Bronchial epithelial cell (primary cell): Measurements from ENCODE around the gene GRHL1. TPM values are rescaled to one million over a fixed set of nuclear protein-coding genes. Genes with fewer than 3 reads are reported as not detected.

ENCODE experiments used
- DNase-seq: peaks from one replicate; pipeline ENCODE4 v3.0.0-alpha.2; 2010; ENCODE audit warnings: low read depth
- FAIRE-seq: peaks from 2 replicates; lab custom pipeline; 2011; peaks lifted over from hg19 to GRCh38; lab: Jason Lieb, UNC
- H3K27me3 ChIP-seq: 2 replicates; pipeline ENCODE4 v1.5.1; 2011; ENCODE audit warnings: low read length; ENCODE audit not compliant: control insufficient read depth, insufficient read depth
- H3K36me3 ChIP-seq: 2 replicates; pipeline ENCODE4 v1.5.1; 2011; ENCODE audit warnings: low read length; ENCODE audit not compliant: control insufficient read depth, insufficient read depth
- H3K4me3 ChIP-seq: 2 replicates; pipeline ENCODE4 v1.5.1; 2011; ENCODE audit warnings: mild to moderate bottlenecking, low read depth, low read length, control low read depth
- CTCF ChIP-seq: IDR thresholded peaks from 2 replicates; pipeline ENCODE4 v1.5.1; 2011; ENCODE audit warnings: mild to moderate bottlenecking, moderate library complexity, low read length, control low read depth, inconsistent platforms; ENCODE audit not compliant: insufficient read depth, severe bottlenecking
- total RNA-seq: library from RNA; depleted of rRNA; stranded (reverse); fragments of >200 nt; gene quantifications from 2 replicates; pipeline ENCODE4 v1.2.1, GENCODE V29; 2014

GRHL1 gene
- total RNA-seq, 1 donor from 2014 or later: 25.5 TPM

- H3K36me3 ChIP-seq: peaks cover 15% of the 10 kb centered on the region
- no peak for FAIRE-seq
- peak; percentile 54 for TF ChIP-seq CTCF
- no peaks in the 10 kb centered on the region for H3K27me3 ChIP-seq
- DNase-seq: peak; percentile 50
- H3K4me3 ChIP-seq: no peak overlapping the region
Measured at GRCh38 chr2:10048501-10049171, 97.1 kb downstream of the GRHL1 start.

Other genes starting within 250 kb of the GRHL1 start
- 28.7 and 30.5 TPM in 2 replicates for gene TAF1B, start 108.2 kb upstream of the GRHL1 start, total RNA-seq
- 5.6 and 6.6 TPM in 2 replicates for gene KLF11, start 91.9 kb downstream of the GRHL1 start, total RNA-seq
- gene CYS1, start 128.7 kb downstream of the GRHL1 start, total RNA-seq: 0.26 TPM in 2 replicates
- gene RRM2, start 171.0 kb downstream of the GRHL1 start, total RNA-seq: 1.0 and 1.8 TPM in 2 replicates